ENCODE measurements around the gene KIFC3. TPM values are rescaled to one million over a fixed set of nuclear protein-coding genes. Genes with fewer than 3 reads are reported as not detected.

KIFC3 gene
- total and polyA plus RNA-seq, 2 of the 13 experiments (the other 11 are each of a cell fraction or from before 2014, with no cell fraction given), result 42.1 to 45.3 TPM

DNA sequence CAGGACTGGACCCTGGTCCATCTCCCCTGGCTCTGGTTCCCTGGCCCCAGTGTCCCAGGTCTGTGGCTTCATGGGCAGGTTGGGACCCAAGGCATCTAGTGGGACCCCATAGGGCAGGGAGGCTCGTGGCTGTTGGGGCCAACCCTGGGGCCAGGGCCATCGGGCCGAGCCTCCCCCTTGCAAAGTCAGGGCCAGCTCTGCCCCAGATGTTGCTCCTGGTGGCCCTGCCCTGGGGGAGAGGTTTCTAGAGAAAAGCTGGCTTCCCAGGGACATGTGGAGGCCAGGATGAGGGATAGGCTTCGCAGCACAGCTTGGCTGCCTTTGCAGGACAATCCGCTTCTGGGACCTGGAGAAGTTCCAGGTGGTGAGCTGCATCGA is 50.1 kb downstream of the KIFC3 start:
- Histone ChIP-seq H3K27ac (ENCODE audit: extremely low read length, insufficient read depth, low read length) (no peak overlapping the region), H4K20me1 (ENCODE audit: insufficient read depth, low read length) (no peaks in the 10 kb centered on the region), H3K36me3 (replicated peaks in 1 of 2; ENCODE audit: control insufficient read depth in 1 of 2, insufficient read depth in 2 of 2, low read length in 2 of 2) (peaks cover 27% of the 10 kb centered on the region in 2 experiments; a peak in 4 of 5 replicates), H2AFZ (ENCODE audit: low read length) (no peak overlapping the region), H3K27me3 (ENCODE audit: control insufficient read depth in 1 of 2, insufficient read depth in 2 of 2, low read length in 2 of 2) (no peaks in the 10 kb centered on the region), H3K4me1 (ENCODE audit: insufficient read depth, low read length) (no peaks in the 10 kb centered on the region), H3K4me2 (ENCODE audit: low read depth, low read length) (no peak overlapping the region), H3K9me3 (ENCODE audit: low read length) (no peaks in the 10 kb centered on the region), H3K79me2 (ENCODE audit: insufficient read depth, low read length) (no peaks in the 10 kb centered on the region), H3K4me3 (replicated peaks in 1 of 3; ENCODE audit: insufficient read depth in 1 of 3, low read depth in 2 of 3, low read length in 3 of 3) (no peak overlapping the region), H3K9ac (ENCODE audit: insufficient read depth, low read depth, low read length) (no peak overlapping the region)
- DNase-seq (ENCODE audit: low spot score) (no peak), ATAC-seq (no peak), FAIRE-seq (no peak)
- in situ Hi-C loops (cut with HindIII; ENCODE audit: extremely low pct_ligation_motif_present, low pct_unique_long_range_greater_than_20kb) (no loop called here), intact Hi-C loops (cut with micrococcal nuclease; ENCODE audit: unreplicated experiment) (no loop called here)
- CTCF ChIA-PET (ENCODE audit: low intra/inter-chr PET ratio, low total read pairs), result no interaction called here
- WGBS (ENCODE audit: low lambda C conversion rate), result 100% methylated on average over 1 of the region's 6 CpGs
- TF ChIP-seq TP53 (CRISPR knock-in tag; conservative IDR thresholded peaks at IDR 0.05), result no peak
- POLR2A ChIA-PET, result no interaction called here
- no TSS peak for BruUV-seq (replicated peaks)

DNA sequence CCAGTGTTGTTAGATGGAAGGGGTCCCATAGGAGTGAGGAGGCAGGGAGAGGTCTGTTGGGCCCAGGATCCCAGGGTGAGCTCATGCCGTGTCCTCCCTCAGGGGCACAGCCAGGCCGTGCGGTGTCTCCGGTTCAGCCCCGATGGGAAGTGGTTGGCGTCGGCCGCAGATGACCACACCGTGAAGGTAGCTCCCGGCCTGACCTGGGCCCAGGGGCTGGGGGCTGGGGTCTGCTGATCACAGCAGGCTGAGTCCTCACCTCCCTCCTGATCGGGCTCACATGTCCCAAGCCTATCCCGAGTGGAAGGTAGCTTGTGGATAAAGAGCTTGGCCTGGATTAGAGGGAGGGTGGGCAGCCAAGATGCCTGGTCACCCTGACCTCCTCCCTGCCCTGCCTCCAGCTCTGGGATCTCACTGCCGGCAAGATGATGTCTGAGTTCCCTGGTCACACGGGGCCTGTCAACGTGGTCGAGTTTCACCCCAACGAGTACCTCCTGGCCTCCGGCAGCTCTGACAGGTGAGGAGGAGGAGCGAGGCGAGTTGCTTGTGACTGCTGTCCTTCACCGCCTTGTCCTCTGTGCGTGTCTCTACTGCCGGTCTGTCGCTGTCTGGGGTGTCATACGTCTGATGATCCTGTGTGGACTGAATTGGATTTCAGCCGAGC is 50.6 kb downstream of the KIFC3 start:
- H3K4me1 ChIP-seq (ENCODE audit: insufficient read depth, low read length), result no peaks in the 10 kb centered on the region
- intact Hi-C loops (cut with micrococcal nuclease; ENCODE audit: unreplicated experiment) (no loop called here), in situ Hi-C loops (cut with HindIII; ENCODE audit: extremely low pct_ligation_motif_present, low pct_unique_long_range_greater_than_20kb) (no loop called here)
- H3K27me3 ChIP-seq (ENCODE audit: control insufficient read depth in 1 of 2, insufficient read depth in 2 of 2, low read length in 2 of 2), result no peaks in the 10 kb centered on the region
- H3K9me3 ChIP-seq (ENCODE audit: low read length), result no peaks in the 10 kb centered on the region
- ATAC-seq (no peak), DNase-seq (ENCODE audit: low spot score) (no peak), FAIRE-seq (no peak)
- ChIA-PET POLR2A (no interaction called here), CTCF (ENCODE audit: low intra/inter-chr PET ratio, low total read pairs) (no interaction called here)
- H3K36me3 ChIP-seq (replicated peaks in 1 of 2; ENCODE audit: control insufficient read depth in 1 of 2, insufficient read depth in 2 of 2, low read length in 2 of 2), result peaks cover 27 to 28% of the 10 kb centered on the region in 2 experiments; a peak in 4 of 5 replicates
- H4K20me1 ChIP-seq (ENCODE audit: insufficient read depth, low read length), result no peaks in the 10 kb centered on the region
- no peak overlapping the region for H3K9ac ChIP-seq (ENCODE audit: insufficient read depth, low read depth, low read length)
- H2AFZ ChIP-seq (ENCODE audit: low read length), result no peak overlapping the region
- WGBS (ENCODE audit: low lambda C conversion rate), result 95% methylated on average over 26 of the region's 26 CpGs
- no peak overlapping the region for H3K4me2 ChIP-seq (ENCODE audit: low read depth, low read length)
- H3K27ac ChIP-seq (ENCODE audit: extremely low read length, insufficient read depth, low read length), result no peak overlapping the region
- BruUV-seq (replicated peaks), result no TSS peak
- H3K4me3 ChIP-seq (replicated peaks in 1 of 3; ENCODE audit: insufficient read depth in 1 of 3, low read depth in 2 of 3, low read length in 3 of 3), result no peak overlapping the region
- no peaks in the 10 kb centered on the region for H3K79me2 ChIP-seq (ENCODE audit: insufficient read depth, low read length)
- TF ChIP-seq, protein P1, sequence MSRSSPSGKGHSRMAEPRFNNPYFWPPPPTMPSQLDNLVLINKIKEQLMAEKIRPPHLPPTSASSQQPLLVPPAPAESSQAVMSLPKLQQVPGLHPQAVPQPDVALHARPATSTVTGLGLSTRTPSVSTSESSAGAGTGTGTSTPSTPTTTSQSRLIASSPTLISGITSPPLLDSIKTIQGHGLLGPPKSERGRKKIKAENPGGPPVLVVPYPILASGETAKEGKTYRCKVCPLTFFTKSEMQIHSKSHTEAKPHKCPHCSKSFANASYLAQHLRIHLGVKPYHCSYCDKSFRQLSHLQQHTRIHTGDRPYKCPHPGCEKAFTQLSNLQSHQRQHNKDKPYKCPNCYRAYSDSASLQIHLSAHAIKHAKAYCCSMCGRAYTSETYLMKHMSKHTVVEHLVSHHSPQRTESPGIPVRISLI (CRISPR knock-in tag; IDR thresholded peaks at IDR 0.05; ENCODE audit: borderline replicate concordance), result no peak
- TF ChIP-seq, protein P2, sequence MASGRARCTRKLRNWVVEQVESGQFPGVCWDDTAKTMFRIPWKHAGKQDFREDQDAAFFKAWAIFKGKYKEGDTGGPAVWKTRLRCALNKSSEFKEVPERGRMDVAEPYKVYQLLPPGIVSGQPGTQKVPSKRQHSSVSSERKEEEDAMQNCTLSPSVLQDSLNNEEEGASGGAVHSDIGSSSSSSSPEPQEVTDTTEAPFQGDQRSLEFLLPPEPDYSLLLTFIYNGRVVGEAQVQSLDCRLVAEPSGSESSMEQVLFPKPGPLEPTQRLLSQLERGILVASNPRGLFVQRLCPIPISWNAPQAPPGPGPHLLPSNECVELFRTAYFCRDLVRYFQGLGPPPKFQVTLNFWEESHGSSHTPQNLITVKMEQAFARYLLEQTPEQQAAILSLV (CRISPR knock-in tag; IDR thresholded peaks at IDR 0.05; ENCODE audit: borderline replicate concordance), result no peak
- TF ChIP-seq, protein P3, sequence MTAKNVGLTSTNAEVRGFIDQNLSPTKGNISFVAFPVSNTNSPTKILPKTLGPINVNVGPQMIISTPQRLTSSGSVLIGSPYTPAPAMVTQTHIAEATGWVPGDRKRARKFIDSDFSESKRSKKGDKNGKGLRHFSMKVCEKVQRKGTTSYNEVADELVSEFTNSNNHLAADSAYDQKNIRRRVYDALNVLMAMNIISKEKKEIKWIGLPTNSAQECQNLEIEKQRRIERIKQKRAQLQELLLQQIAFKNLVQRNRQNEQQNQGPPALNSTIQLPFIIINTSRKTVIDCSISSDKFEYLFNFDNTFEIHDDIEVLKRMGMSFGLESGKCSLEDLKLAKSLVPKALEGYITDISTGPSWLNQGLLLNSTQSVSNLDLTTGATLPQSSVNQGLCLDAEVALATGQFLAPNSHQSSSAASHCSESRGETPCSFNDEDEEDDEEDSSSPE (CRISPR knock-in tag; IDR thresholded peaks at IDR 0.05), result no peak
- TF ChIP-seq, protein P4, sequence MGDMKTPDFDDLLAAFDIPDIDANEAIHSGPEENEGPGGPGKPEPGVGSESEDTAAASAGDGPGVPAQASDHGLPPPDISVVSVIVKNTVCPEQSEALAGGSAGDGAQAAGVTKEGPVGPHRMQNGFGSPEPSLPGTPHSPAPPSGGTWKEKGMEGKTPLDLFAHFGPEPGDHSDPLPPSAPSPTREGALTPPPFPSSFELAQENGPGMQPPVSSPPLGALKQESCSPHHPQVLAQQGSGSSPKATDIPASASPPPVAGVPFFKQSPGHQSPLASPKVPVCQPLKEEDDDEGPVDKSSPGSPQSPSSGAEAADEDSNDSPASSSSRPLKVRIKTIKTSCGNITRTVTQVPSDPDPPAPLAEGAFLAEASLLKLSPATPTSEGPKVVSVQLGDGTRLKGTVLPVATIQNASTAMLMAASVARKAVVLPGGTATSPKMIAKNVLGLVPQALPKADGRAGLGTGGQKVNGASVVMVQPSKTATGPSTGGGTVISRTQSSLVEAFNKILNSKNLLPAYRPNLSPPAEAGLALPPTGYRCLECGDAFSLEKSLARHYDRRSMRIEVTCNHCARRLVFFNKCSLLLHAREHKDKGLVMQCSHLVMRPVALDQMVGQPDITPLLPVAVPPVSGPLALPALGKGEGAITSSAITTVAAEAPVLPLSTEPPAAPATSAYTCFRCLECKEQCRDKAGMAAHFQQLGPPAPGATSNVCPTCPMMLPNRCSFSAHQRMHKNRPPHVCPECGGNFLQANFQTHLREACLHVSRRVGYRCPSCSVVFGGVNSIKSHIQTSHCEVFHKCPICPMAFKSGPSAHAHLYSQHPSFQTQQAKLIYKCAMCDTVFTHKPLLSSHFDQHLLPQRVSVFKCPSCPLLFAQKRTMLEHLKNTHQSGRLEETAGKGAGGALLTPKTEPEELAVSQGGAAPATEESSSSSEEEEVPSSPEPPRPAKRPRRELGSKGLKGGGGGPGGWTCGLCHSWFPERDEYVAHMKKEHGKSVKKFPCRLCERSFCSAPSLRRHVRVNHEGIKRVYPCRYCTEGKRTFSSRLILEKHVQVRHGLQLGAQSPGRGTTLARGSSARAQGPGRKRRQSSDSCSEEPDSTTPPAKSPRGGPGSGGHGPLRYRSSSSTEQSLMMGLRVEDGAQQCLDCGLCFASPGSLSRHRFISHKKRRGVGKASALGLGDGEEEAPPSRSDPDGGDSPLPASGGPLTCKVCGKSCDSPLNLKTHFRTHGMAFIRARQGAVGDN (CRISPR knock-in tag; IDR thresholded peaks at IDR 0.05), result no peak
- TF ChIP-seq, protein P5, sequence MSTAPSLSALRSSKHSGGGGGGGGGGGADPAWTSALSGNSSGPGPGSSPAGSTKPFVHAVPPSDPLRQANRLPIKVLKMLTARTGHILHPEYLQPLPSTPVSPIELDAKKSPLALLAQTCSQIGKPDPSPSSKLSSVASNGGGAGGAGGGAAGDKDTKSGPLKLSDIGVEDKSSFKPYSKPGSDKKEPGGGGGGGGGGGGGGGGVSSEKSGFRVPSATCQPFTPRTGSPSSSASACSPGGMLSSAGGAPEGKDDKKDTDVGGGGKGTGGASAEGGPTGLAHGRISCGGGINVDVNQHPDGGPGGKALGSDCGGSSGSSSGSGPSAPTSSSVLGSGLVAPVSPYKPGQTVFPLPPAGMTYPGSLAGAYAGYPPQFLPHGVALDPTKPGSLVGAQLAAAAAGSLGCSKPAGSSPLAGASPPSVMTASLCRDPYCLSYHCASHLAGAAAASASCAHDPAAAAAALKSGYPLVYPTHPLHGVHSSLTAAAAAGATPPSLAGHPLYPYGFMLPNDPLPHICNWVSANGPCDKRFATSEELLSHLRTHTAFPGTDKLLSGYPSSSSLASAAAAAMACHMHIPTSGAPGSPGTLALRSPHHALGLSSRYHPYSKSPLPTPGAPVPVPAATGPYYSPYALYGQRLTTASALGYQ (CRISPR knock-in tag; IDR thresholded peaks at IDR 0.05), result no peak
- TF ChIP-seq HDAC1 (CRISPR knock-in tag; IDR thresholded peaks at IDR 0.05), result no peak

Data from HepG2 (cell line).